IPS DF 19.7 (cell line): Measurements from ENCODE around the gene CA10.

ENCODE experiments used
- DNase-seq: peaks from one replicate; pipeline ENCODE4 v3.0.0-alpha.2; 2013; ENCODE audit warnings: low read depth, low spot score

Gene CA10

GRCh38 chr17:51685287-51685909 is 473.1 kb downstream of the CA10 start:
- DNase-seq: no peak

GRCh38 chr17:51684214-51684613 is 474.3 kb downstream of the CA10 start:
- DNase-seq: no peak

- DNase-seq: no peak
These were observed 475.2 kb downstream of the CA10 start for GRCh38 chr17:51683291-51683690.

GRCh38 chr17:51682115-51682514 is 476.4 kb downstream of the CA10 start:
- no peak for DNase-seq

- DNase-seq: no peak
These were observed 480.6 kb downstream of the CA10 start for GRCh38 chr17:51677875-51678274.

- DNase-seq: no peak
These were observed 481.6 kb downstream of the CA10 start for GRCh38 chr17:51676691-51677487.

GRCh38 chr17:51674579-51675255 is 483.8 kb downstream of the CA10 start:
- no peak for DNase-seq

GRCh38 chr17:51673070-51673469 is 485.4 kb downstream of the CA10 start:
- no peak for DNase-seq

GRCh38 chr17:51672065-51672464 is 486.4 kb downstream of the CA10 start:
- no peak for DNase-seq

- no peak for DNase-seq
These were observed 487.6 kb downstream of the CA10 start for GRCh38 chr17:51670899-51671298.

GRCh38 chr17:51668963-51669246 is 489.6 kb downstream of the CA10 start:
- DNase-seq: no peak

- DNase-seq: no peak
These were observed 490.2 kb downstream of the CA10 start for GRCh38 chr17:51668155-51668962.

GRCh38 chr17:51667706-51668083 is 490.8 kb downstream of the CA10 start:
- DNase-seq: no peak

- DNase-seq: no peak
These were observed 491.4 kb downstream of the CA10 start for GRCh38 chr17:51666971-51667705.

- no peak for DNase-seq
These were observed 496.1 kb downstream of the CA10 start for GRCh38 chr17:51662204-51663056.

GRCh38 chr17:51661403-51661802 is 497.1 kb downstream of the CA10 start:
- DNase-seq: no peak

GRCh38 chr17:51660266-51660665 is 498.2 kb downstream of the CA10 start:
- no peak for DNase-seq

GRCh38 chr17:51657224-51657623 is 501.3 kb downstream of the CA10 start:
- no peak for DNase-seq

- DNase-seq: no peak
These were observed 504.6 kb downstream of the CA10 start for GRCh38 chr17:51653878-51654277.

- DNase-seq: no peak
These were observed 506.0 kb downstream of the CA10 start for GRCh38 chr17:51652529-51652928.
